Stimulated activated CD8-positive, alpha-beta memory T cell treated with anti-CD3 and anti-CD28 coated beads, Interleukin-4, amount 100 ng/mL, for 1 hour (primary cell): ENCODE measurements around the gene MACROD2.

ENCODE experiments used
- DNase-seq, 2 donors: peaks; one replicate each; pipeline ENCODE4 v3.0.0-alpha.2; 2020; ENCODE audit warnings: low read depth in 2 of 2, low spot score in 1 of 2

The MACROD2 gene

DNA sequence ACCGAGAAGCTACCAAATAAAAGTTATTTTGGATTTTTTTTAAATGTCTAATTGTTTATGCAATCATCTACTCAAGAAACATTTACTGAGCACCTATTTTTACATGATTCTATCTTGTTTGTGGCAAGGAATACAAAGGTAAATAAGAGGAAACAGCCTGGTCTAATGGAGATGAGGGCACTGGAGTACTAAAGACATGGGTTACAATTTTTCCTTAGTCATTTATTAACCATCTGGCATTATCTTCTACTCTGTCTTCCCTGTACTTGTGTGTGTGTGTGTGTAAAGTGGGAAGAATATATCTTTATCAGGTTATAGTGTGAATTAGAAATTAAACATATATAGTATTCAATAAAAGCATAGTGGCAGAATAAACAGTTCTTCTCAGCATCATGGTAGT is 797.6 kb downstream of the MACROD2 start:
- no peak for DNase-seq

GRCh38 chr20:14799545-14800216 is 804.4 kb downstream of the MACROD2 start:
- no peak for DNase-seq

DNA sequence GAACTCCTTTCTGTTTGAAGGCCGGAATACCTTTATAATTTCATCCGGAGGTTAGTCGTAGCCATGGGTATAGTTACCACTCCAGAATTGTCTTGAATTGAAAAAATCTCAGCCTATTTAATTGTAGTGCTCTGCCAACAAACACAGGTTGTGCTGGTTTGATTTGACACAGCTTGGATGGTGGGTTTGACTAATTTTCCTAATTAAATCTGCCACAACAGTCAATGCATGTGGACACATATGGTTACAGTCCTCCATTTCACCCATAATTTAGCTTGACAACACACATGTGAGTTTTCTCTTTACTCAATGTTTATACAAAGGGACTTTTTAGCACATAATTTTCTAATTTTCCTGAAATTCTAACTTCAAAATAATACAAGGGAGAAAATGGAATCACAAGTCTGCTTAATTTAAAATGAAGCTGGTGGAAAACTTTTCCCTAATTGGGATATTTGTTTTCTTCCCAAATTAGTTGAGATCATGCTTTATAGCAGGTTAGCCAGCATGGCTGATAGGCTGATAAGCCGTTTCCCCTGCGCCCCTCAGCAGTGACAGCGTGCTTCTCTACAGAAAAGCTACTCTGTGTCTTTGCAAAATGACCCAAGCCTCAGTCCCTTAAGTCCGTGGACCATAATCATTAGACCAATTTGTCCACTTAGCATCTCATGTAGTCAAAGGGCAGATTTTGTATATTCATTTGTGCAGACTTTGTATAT is 805.5 kb downstream of the MACROD2 start:
- DNase-seq = no peak

- no peak for DNase-seq
These were observed 806.4 kb downstream of the MACROD2 start for GRCh38 chr20:14801591-14802325.

DNA sequence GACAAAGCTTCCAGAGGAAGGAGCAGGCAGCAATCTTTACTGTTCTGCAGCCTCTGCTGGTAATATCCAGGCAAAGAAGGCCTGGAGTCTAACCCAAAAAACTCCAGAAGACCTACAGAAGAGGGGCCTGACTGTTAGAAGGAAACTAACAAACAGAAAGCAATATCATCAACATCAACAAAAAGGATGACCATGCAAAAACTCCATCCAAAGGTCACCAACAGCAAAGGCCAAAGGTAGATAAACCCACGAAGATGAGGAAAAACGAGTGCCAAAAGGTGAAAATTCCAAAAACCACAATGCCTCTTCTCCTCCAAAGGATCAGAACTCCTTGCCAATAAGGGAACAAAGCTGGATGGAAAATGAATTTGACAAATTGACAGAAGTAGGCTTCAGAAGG is 811.9 kb downstream of the MACROD2 start:
- DNase-seq = no peak

GRCh38 chr20:14815340-14815739 is 820.0 kb downstream of the MACROD2 start:
- no peak for DNase-seq

GRCh38 chr20:14816471-14816870 is 821.2 kb downstream of the MACROD2 start:
- DNase-seq = no peak

- DNase-seq = no peak
These were observed 821.8 kb downstream of the MACROD2 start for GRCh38 chr20:14817101-14817500.

DNA sequence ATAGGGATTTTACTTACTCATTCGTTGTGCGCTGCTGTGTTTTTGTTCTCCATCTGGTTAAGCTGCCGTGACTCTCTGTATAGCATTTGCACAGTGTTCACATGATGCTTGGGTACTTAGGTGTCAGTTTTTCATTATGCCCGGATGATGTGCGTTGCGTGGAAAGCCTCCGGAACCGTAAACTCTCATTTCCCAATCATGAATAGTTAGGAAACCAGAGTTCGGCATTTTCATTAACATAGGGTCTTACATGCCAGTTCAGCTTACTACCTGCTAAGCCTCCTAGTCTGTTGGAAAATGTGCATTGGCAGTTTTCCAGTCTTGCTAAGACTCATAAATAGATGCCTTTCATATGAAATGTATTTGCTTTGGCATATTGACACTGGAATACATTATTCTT is 825.5 kb downstream of the MACROD2 start:
- no peak for DNase-seq

DNA sequence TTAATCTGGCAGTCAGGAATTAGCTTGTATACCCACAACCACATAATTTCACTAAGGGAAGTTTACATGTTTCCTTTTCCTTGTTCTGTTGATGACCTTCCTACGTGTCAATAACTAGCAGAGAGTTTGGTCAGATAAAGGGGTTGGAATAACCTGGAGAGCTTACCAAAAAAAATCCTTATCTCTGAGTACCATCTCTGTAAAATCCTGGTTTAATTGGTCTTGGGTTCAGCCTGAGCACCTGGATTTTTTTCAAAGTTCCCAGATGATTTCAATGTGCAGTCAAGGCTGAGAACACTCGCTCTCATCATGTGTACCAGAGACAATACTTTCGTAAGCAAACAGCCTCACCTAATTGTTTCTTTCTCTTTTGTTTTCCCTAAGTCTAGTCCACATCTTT is 825.9 kb downstream of the MACROD2 start:
- DNase-seq = no peak

DNA sequence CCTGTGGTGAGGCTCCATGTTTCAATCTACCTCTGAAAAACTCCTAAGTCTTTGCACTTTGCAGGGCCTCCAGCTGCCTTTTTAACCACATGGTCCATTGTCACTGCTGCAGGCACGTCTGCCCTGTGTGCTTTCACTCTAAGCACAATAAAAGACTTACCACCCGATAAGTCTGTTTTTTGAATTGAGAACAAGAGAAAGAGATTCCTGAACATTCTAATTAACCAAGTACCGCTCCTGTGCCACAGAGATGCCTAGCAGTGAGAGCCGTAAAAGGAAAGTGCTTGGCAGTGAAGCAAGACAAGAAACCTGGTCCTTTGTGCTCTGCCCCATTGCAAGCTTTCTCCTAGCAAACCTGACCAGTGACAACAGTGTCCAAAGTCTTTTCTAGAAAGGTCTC is 829.7 kb downstream of the MACROD2 start:
- DNase-seq = no peak

DNA sequence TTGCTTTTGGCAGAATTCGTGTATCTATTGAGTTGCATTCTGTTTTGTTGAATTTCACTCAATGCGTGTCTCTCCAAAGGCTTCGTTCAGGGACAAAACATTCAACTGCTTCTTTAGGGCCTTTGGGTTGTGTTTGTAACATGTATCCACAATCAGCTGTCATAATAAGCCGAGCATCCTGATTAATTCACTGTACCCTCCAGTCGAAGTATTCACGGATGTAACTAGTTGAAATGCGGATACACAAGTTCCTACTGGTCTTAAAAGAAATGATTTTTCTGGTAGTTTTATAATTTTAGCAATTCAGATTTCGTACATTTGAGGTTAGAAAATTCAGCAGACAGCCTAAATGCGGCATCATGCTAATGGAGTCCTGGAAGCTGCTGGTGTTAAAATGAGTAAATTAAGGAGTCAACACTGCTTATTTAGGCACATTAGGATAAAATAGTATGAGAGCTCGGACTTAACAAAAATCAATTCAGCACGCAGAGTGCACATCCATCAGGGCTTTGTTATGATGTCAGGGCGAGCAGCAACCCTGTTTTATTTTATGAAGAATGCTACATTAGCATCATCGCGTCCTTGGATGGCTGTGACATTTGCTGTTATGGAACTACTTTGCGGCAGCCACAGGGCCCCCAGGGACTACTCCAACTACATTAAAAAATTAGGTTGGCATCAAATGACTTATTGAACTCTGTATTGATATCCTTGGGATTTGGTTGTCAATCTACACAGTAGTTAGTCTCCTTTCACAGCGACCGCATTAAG is 831.4 kb downstream of the MACROD2 start:
- no peak for DNase-seq

DNA sequence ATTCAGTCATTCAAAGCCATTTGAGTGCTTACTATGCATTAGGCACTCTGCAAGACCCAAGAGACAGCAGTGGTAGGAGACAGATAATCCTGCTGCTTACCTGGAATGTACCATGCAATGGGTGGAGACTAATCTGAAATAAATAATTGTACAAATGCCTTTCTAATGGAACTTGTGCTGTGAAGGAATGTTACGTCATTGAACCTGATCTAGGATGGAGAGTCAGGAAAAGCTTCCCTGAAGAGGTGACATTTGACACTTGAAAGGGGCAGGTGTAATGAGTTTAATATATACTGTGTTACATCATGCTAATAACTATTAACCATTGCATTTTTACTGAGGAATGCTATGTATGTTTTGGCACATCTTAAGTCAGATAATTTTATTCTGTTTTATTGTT is 833.1 kb downstream of the MACROD2 start:
- no peak for DNase-seq

DNA sequence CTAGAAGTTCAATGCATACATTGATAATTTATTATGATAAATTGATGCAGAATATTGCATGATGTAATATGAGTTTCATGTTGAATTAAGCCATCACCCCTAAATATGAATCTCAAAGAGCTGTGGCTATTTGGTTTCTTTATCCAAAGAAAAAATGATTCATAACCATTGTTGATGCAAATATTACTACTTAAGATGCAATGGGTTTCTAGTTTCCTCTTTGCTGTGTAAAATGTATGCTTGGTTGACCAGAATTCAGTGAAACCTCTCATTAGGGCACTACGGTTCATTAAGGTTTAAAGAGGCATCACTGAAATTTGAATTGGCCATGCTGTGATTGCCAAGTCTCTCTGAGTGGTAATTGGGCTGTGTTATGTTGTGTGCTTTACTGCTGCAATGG is 834.6 kb downstream of the MACROD2 start:
- DNase-seq = no peak

- no peak for DNase-seq
These were observed 835.1 kb downstream of the MACROD2 start for GRCh38 chr20:14830466-14830865.

DNA sequence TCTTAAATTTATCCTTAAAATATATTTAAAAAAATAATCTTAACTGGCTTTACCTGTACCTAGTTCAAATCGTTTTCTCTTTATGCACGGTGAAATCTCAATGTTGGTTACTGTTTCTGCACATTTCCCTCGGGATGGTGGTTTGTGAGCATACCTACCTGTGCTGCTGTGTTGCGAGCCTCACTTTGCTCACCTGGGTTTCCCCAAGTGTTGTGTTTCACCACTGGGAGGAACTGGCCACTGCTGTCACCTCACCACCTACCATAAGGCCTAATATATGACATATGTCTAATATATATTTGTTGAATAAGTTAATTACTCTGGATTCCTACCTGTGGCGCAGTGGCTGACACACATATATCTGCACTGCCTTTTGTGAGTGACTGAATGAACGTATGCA is 835.6 kb downstream of the MACROD2 start:
- DNase-seq = no peak

DNA sequence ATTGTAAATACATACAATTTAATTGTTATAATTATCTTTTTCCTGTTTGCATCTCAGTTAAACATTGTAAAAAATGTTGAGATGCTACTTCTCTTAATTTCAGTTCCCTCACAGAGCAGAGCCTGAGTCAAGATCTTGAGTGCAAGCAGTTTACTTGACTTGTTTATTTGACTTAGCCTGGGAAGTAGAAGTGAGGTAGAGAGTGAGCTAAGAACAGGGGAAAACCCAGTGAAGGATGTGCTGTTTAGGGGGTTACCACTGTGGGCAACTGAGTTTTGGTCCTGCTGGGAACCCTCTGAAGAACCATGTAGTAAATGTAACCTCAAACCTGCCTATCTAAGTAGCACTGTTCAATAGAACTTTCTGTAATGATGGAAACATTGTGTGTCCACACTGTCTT is 837.3 kb downstream of the MACROD2 start:
- DNase-seq = no peak

DNA sequence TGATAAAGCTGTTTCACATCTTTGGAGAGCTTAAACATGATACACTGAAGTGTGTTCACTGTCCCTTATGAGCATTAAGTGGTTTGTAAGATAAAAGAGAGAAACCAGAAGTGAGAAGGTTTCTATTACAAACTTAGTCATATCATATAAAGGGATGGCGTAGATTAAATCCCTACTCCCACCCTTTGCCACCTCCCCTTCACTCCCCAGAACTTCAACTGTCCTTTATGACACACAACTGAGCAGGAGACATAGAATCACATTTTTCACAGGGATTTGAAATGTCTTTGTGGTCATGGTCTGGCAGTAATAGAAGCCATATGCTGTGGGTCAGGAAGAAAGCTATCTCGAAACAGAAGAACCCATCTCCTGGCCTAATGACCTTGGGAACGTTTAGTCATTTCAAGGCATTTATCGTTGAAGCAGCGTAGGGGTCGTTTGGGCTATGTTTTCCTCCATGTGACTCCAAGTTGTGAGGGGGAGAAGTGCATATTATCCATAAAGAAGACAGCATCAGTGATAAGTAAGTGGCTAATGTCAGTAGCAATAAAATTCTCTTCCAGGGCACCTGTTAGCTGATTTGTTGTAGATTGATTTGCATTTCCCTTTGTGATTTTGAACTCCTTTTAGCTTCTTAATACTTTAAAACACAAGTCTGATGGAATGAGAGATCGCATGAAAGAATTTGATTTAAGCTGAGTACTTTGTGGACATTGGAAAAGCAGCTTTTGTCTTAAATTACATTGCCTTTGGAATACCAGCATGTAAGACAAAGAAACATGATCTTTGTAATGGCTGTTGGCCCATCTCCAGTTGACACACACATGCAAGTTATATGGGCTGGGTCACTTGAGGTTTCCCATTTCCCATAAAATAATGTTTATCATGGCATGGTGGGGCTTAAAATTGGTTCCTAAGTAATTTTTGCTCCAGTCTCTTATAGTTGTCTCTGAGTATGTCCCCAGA is 843.6 kb downstream of the MACROD2 start:
- DNase-seq = no peak

GRCh38 chr20:14845199-14846160 is 850.2 kb downstream of the MACROD2 start:
- DNase-seq = no peak
